Trophoblast cell (in vitro differentiated cells and primary cell): ENCODE measurements around the gene ECE2.
A peak's percentile ranks its signal among the peaks of the same experiment; 100 is the strongest.
"Not testable (repeated sequence)": the region's sequence is repeated elsewhere in the genome, so short reads cannot be mapped to it uniquely, and the experiment has no call there.

Experiments
- DNase-seq, 2 donors: peaks; one replicate each; pipeline ENCODE4 v3.0.0-alpha.2; 2016
- H2AFZ ChIP-seq: 2 replicates; pipeline ENCODE4 v1.6.1; 2013; ENCODE audit warnings: low read length, moderate library complexity, mild to moderate bottlenecking; ENCODE audit not compliant: insufficient read depth, poor library complexity
- H2AK5ac ChIP-seq: 2 replicates; pipeline ENCODE4 v1.6.1; 2013; ENCODE audit warnings: mild to moderate bottlenecking, low read length
- H2BK120ac ChIP-seq: 2 replicates; pipeline ENCODE4 v1.6.1; 2013; ENCODE audit warnings: low read length, mild to moderate bottlenecking, moderate library complexity; ENCODE audit not compliant: insufficient read depth, poor library complexity
- H2BK12ac ChIP-seq: 2 replicates; pipeline ENCODE4 v1.6.1; 2013; ENCODE audit warnings: mild to moderate bottlenecking, low read length, moderate library complexity
- H2BK5ac ChIP-seq: 2 replicates; pipeline ENCODE4 v1.6.1; 2013; ENCODE audit warnings: low read length, low read depth, moderate library complexity, mild to moderate bottlenecking; ENCODE audit not compliant: poor library complexity
- H3K14ac ChIP-seq: 2 replicates; pipeline ENCODE4 v1.6.1; 2013; ENCODE audit warnings: mild to moderate bottlenecking, low read length
- H3K18ac ChIP-seq: 2 replicates; pipeline ENCODE4 v1.6.1; 2013; ENCODE audit warnings: mild to moderate bottlenecking, low read length
- H3K23ac ChIP-seq: 2 replicates; pipeline ENCODE4 v1.6.1; 2013; ENCODE audit warnings: low read length
- H3K27ac ChIP-seq: 2 replicates; pipeline ENCODE4 v1.5.1; 2013; ENCODE audit warnings: low read depth, mild to moderate bottlenecking, inconsistent platforms, low read length, moderate library complexity
- H3K27me3 ChIP-seq: 2 replicates; pipeline ENCODE4 v1.6.1; 2013; ENCODE audit warnings: inconsistent platforms, mild to moderate bottlenecking, low read length, moderate library complexity; ENCODE audit not compliant: insufficient read depth
- H3K36me3 ChIP-seq, 2 experiments: 1 replicate in 1 of 2; 2 replicates in 1 of 2; pipeline ENCODE4 v1.6.1; 2013; ENCODE audit warnings: low read length in 2 of 2, mild to moderate bottlenecking in 2 of 2, moderate library complexity in 1 of 2; ENCODE audit not compliant: insufficient read depth in 2 of 2, control insufficient read depth in 1 of 2
- H3K4ac ChIP-seq: 2 replicates; pipeline ENCODE4 v1.6.1; 2013; ENCODE audit warnings: low read depth, mild to moderate bottlenecking, low read length, moderate library complexity
- H3K4me1 ChIP-seq, 2 experiments: 1 replicate in 1 of 2; 2 replicates in 1 of 2; pipeline ENCODE4 v1.6.1; 2013; ENCODE audit warnings: low read length in 2 of 2, mild to moderate bottlenecking in 2 of 2, moderate library complexity in 1 of 2; ENCODE audit not compliant: insufficient read depth in 2 of 2, control insufficient read depth in 1 of 2
- H3K4me2 ChIP-seq: 2 replicates; pipeline ENCODE4 v1.6.1; 2013; ENCODE audit warnings: inconsistent platforms, mild to moderate bottlenecking, low read length, moderate library complexity
- H3K4me3 ChIP-seq: 2 replicates; pipeline ENCODE4 v1.5.1; 2013; ENCODE audit warnings: mild to moderate bottlenecking, low read depth, low read length, inconsistent platforms
- H3K79me1 ChIP-seq: one replicate; pipeline ENCODE4 v1.6.1; 2013; ENCODE audit warnings: low read length
- H3K79me2 ChIP-seq: 2 replicates; pipeline ENCODE4 v1.6.1; 2013; ENCODE audit warnings: low read length, mild to moderate bottlenecking; ENCODE audit not compliant: control insufficient read depth, insufficient read depth, poor library complexity
- H3K9ac ChIP-seq: 2 replicates; pipeline ENCODE4 v1.6.1; 2013; ENCODE audit warnings: mild to moderate bottlenecking, low read length
- H3K9me3 ChIP-seq: 2 replicates; pipeline ENCODE4 v1.6.1; 2013; ENCODE audit warnings: low read depth, mild to moderate bottlenecking, control low read depth, inconsistent platforms, low read length; ENCODE audit not compliant: insufficient read depth
- H4K12ac ChIP-seq: 2 replicates; pipeline ENCODE4 v1.6.1; 2013; ENCODE audit warnings: low read depth, mild to moderate bottlenecking, low read length, moderate library complexity
- H4K8ac ChIP-seq: 2 replicates; pipeline ENCODE4 v1.6.1; 2013; ENCODE audit warnings: low read depth, mild to moderate bottlenecking, low read length, moderate library complexity
- H4K91ac ChIP-seq: one replicate; pipeline ENCODE4 v1.6.1; 2013; ENCODE audit warnings: low read depth, mild to moderate bottlenecking, low read length, moderate library complexity
- WGBS: extraction: QIAGEN DNeasy Blood & Tissue Kit; methylation state at CpG from one replicate; pipeline ENCODE4 v1.1.7; 2013; ENCODE audit warnings: missing lambda C conversion rate; ENCODE audit not compliant: insufficient read length, insufficient coverage; ENCODE audit errors: extremely low coverage; 5-methylcytosine and 5-hydroxymethylcytosine counted together

The ECE2 gene

GRCh38 chr3:184267249-184267648, 8.6 kb upstream of the ECE2 start:
- H3K27ac ChIP-seq, H3K4me2 ChIP-seq, H3K4ac ChIP-seq, H3K79me2 ChIP-seq, H4K12ac ChIP-seq, H3K9ac ChIP-seq, H2AFZ ChIP-seq, H3K4me3 ChIP-seq, H2BK5ac ChIP-seq, H2BK120ac ChIP-seq, H3K4me1 ChIP-seq, H3K79me1 ChIP-seq, DNase-seq, H4K91ac ChIP-seq, H2AK5ac ChIP-seq, H3K14ac ChIP-seq, H4K8ac ChIP-seq, H3K36me3 ChIP-seq, H2BK12ac ChIP-seq, H3K23ac ChIP-seq, H3K18ac ChIP-seq, H3K9me3 ChIP-seq: not testable (repeated sequence)
- peaks cover 11% of the 10 kb centered on the region for H3K27me3 ChIP-seq
- WGBS = no CpG with 5 or more reads among the region's 1 CpG

GRCh38 chr3:184272269-184272668, 3.6 kb upstream of the ECE2 start:
- Histone ChIP-seq H3K4me1 (no peaks in the 10 kb centered on the region), H4K8ac (no peak overlapping the region), H3K18ac (no peak overlapping the region), H4K91ac (no peak overlapping the region), H3K36me3 (no peaks in the 10 kb centered on the region), H2BK12ac (no peak overlapping the region), H2AK5ac (no peak overlapping the region), H3K4me3 (no peak overlapping the region), H3K9ac (no peak overlapping the region), H3K14ac (no peak overlapping the region), H2BK120ac (no peak overlapping the region), H3K9me3 (peaks cover 7% of the 10 kb centered on the region), H3K23ac (no peak overlapping the region), H3K79me2 (no peaks in the 10 kb centered on the region), H3K4me2 (no peak overlapping the region), H3K4ac (no peak overlapping the region), H3K79me1 (no peaks in the 10 kb centered on the region), H3K27me3 (peaks cover 20% of the 10 kb centered on the region), H4K12ac (no peak overlapping the region), H3K27ac (no peak overlapping the region), H2AFZ (no peak overlapping the region), H2BK5ac (no peak overlapping the region)
- WGBS = no CpG with 5 or more reads among the region's 1 CpG
- DNase-seq = no peak

GRCh38 chr3:184275381-184275701, 481 bp upstream of the ECE2 start:
- Histone ChIP-seq H2BK12ac (no peak overlapping the region), H3K4ac (no peak overlapping the region), H3K36me3 (no peaks in the 10 kb centered on the region), H3K27me3 (peaks cover 25% of the 10 kb centered on the region), H2BK120ac (no peak overlapping the region), H4K12ac (no peak overlapping the region), H4K91ac (no peak overlapping the region), H3K4me3 (peak overlapping the region; percentile 55), H3K9me3 (peaks cover 7% of the 10 kb centered on the region), H3K9ac (no peak overlapping the region), H3K79me1 (no peaks in the 10 kb centered on the region), H3K14ac (no peak overlapping the region), H3K79me2 (no peaks in the 10 kb centered on the region), H2AK5ac (no peak overlapping the region), H3K18ac (no peak overlapping the region), H2AFZ (no peak overlapping the region), H3K27ac (no peak overlapping the region), H3K4me2 (no peak overlapping the region), H3K4me1 (no peaks in the 10 kb centered on the region), H4K8ac (no peak overlapping the region), H3K23ac (no peak overlapping the region), H2BK5ac (no peak overlapping the region)
- WGBS = no CpG with 5 or more reads among the region's 12 CpGs
- DNase-seq = no peak

- no peak overlapping the region for H2AK5ac ChIP-seq
- DNase-seq = no peak
- H4K91ac ChIP-seq = no peak overlapping the region
- H3K27me3 ChIP-seq = peaks cover 25% of the 10 kb centered on the region
- H3K18ac ChIP-seq = no peak overlapping the region
- H3K79me2 ChIP-seq = no peaks in the 10 kb centered on the region
- no peak overlapping the region for H3K4ac ChIP-seq
- H3K4me1 ChIP-seq = no peaks in the 10 kb centered on the region
- no peak overlapping the region for H3K27ac ChIP-seq
- no peak overlapping the region for H4K8ac ChIP-seq
- peaks cover 7% of the 10 kb centered on the region for H3K9me3 ChIP-seq
- no peak overlapping the region for H3K4me3 ChIP-seq
- H3K9ac ChIP-seq = no peak overlapping the region
- H3K79me1 ChIP-seq = no peaks in the 10 kb centered on the region
- H3K14ac ChIP-seq = no peak overlapping the region
- no peak overlapping the region for H4K12ac ChIP-seq
- no peak overlapping the region for H3K23ac ChIP-seq
- H2BK120ac ChIP-seq = no peak overlapping the region
- no peak overlapping the region for H2BK5ac ChIP-seq
- H2AFZ ChIP-seq = no peak overlapping the region
- H2BK12ac ChIP-seq = no peak overlapping the region
- H3K36me3 ChIP-seq = no peaks in the 10 kb centered on the region
- H3K4me2 ChIP-seq = no peak overlapping the region
- WGBS = no CpG with 5 or more reads among the region's 6 CpGs
Measured at GRCh38 chr3:184277366-184277765, 1.5 kb downstream of the ECE2 start.
